AG04449 (cell line): ENCODE measurements around the gene CHI3L2.

ENCODE experiments used
- CTCF ChIA-PET: fragments of 350-600 bp; formaldehyde crosslinking; extraction: SDS; loops from one replicate; lab custom pipeline; 2021; ENCODE audit warnings: antibody characterized with exemption; lab: Yijun Ruan, JAX
- POLR2A ChIA-PET: fragments of 400-600, 350-600 bp; formaldehyde crosslinking; extraction: SDS; loops from one replicate; lab custom pipeline; 2020; ENCODE audit warnings: antibody characterized with exemption, inconsistent platforms; lab: Yijun Ruan, JAX
- DNase-seq: peaks from one replicate; pipeline ENCODE4 v3.0.0-alpha.2; 2010; ENCODE audit warnings: low read depth, low spot score
- H3K4me3 ChIP-seq: 2 replicates; pipeline ENCODE4 v1.5.1; 2011; ENCODE audit warnings: low read depth, mild to moderate bottlenecking, control low read depth, low read length
- TF ChIP-seq, protein P1 (sequence below): IDR thresholded peaks from one replicate; pipeline ENCODE4 v1.5.1; 2011; ENCODE audit warnings: mild to moderate bottlenecking, moderate library complexity, low read length, control low read depth, inconsistent platforms; ENCODE audit not compliant: insufficient read depth; ENCODE audit errors: missing control alignments

The CHI3L2 gene

DNA sequence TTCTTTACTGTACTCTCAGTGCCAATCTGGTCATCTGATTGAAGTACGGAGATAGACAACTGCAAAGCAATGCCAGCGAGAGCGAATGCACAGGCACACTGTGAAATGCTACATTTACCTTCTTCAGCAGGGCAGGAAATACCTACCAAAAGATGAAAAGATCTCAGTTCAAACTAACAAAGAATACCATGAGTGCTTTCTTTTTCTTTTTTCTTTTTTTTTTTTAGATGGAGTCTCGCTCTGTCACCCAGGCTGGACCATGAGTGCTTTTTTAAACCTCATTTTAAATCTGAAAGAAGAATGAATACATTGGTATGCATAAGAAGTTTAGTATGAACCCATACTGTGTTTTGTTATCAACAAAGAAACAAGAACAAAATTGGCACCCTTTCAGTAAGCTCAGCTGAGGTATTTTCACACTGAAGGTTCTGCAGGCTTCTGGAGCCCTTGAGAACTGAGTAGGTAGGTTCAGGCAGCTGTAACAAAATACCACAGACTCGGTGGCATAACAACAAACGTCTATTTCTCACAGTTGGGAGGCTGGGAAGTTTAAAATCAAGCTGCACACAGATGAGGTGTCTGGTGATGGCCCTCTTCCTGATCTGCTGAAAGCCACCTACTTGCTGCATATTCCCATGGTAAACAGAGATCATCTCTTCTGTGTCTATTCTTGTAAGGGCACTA, 1.7 kb upstream of the CHI3L2 start:
- H3K4me3 ChIP-seq: no peak overlapping the region
- ChIA-PET CTCF (interaction anchor here (1.0 to 3.3 kb wide), 5 partner anchors 11 to 175 kb away, joined by 3 to 21 read pairs (median 5); no protein-coding TSS in a partner anchor), POLR2A (no interaction called here)
- TF ChIP-seq, protein P1, sequence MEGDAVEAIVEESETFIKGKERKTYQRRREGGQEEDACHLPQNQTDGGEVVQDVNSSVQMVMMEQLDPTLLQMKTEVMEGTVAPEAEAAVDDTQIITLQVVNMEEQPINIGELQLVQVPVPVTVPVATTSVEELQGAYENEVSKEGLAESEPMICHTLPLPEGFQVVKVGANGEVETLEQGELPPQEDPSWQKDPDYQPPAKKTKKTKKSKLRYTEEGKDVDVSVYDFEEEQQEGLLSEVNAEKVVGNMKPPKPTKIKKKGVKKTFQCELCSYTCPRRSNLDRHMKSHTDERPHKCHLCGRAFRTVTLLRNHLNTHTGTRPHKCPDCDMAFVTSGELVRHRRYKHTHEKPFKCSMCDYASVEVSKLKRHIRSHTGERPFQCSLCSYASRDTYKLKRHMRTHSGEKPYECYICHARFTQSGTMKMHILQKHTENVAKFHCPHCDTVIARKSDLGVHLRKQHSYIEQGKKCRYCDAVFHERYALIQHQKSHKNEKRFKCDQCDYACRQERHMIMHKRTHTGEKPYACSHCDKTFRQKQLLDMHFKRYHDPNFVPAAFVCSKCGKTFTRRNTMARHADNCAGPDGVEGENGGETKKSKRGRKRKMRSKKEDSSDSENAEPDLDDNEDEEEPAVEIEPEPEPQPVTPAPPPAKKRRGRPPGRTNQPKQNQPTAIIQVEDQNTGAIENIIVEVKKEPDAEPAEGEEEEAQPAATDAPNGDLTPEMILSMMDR: no peak
- DNase-seq: no peak

- H3K4me3 ChIP-seq: no peak overlapping the region
- TF ChIP-seq, protein P1: no peak
- ChIA-PET CTCF (interaction anchor here (0.8 to 3.3 kb wide), 8 partner anchors 9 to 176 kb away, joined by 3 to 21 read pairs (median 6); no protein-coding TSS in a partner anchor), POLR2A (interaction anchor here (1.0 kb wide), 2 partner anchors 37 to 264 kb away, joined by 3 to 4 read pairs; partner anchors contain the start of gene LRIF1)
- peak; percentile 60 for DNase-seq
Measured at GRCh38 chr1:111227851-111228747, 586 bp downstream of the CHI3L2 start.

- POLR2A ChIA-PET: interaction anchor here (1.0 kb wide), 2 partner anchors 37 to 265 kb away, joined by 3 to 4 read pairs; partner anchors contain the start of gene LRIF1
- TF ChIP-seq, protein P1: no peak
Measured at GRCh38 chr1:111228748-111229126, 1.2 kb downstream of the CHI3L2 start.

GRCh38 chr1:111232134-111232533, 4.6 kb downstream of the CHI3L2 start:
- ChIA-PET POLR2A (no interaction called here), CTCF (interaction anchor here (1.3 kb wide), 1 partner anchor 9 kb away, joined by 7 read pairs; no protein-coding TSS in a partner anchor)
- TF ChIP-seq, protein P1: no peak
- no peak overlapping the region for H3K4me3 ChIP-seq
- no peak for DNase-seq

More at GRCh38 chr1:111228748-111229126, 1.2 kb downstream of the CHI3L2 start:
- no peak for DNase-seq
- CTCF ChIA-PET: interaction anchor here (0.8 to 2.3 kb wide), 6 partner anchors 10 to 175 kb away, joined by 3 to 13 read pairs (median 6); no protein-coding TSS in a partner anchor
- H3K4me3 ChIP-seq: no peak overlapping the region

GRCh38 chr1:111234258-111234657, 6.7 kb downstream of the CHI3L2 start:
- TF ChIP-seq, protein P1: no peak
- POLR2A ChIA-PET: no interaction called here
- no peak for DNase-seq
- no peak overlapping the region for H3K4me3 ChIP-seq
- CTCF ChIA-PET: interaction anchor here (1.5 kb wide), 1 partner anchor 11 kb away, joined by 6 read pairs; no protein-coding TSS in a partner anchor
